ENCODE measurements around the gene LINS1. TPM values are rescaled to one million over a fixed set of nuclear protein-coding genes. Genes with fewer than 3 reads are reported as not detected.

LINS1 gene
- polyA plus RNA-seq, 2 of the 4 experiments (the other 2 are of a cell fraction): 10.0 to 24.6 TPM

DNA sequence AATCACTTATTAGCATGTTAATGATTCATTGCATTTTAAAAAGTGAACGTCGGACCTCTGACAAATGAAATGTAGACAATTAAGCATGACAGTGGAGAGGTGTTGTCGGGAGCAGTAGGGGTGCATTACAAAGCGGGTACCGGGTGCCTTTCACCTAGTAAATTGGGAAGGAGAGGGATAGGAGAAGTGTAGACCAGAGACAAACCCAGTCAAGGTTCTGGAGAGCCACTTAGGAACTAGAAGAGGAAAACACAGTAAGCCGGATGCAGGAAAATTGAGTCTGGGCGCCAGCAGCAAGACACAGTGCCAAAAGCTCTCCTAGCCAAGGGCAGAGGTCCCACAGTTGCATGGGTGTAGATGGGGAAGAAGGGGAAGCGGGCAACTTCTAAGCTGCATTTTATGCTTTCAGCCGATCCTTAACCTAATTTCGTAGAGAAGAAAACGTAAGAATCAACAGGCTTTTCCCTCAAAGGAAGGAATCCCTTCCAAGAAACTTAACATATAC, 70.1 kb downstream of the LINS1 start:
- WGBS (ENCODE audit: missing lambda C conversion rate): 14% methylated on average over 11 of the region's 11 CpGs
- ATAC-seq (no peak), DNase-seq (ENCODE audit: low read depth in 1 of 2, low spot score in 1 of 2) (no peak), FAIRE-seq (peak; percentile 7)
- ChIA-PET CTCF (interaction anchor here (0.9 kb wide), 1 partner anchor 41 kb away, joined by 4 read pairs; no protein-coding TSS in a partner anchor), POLR2A (no interaction called here)
- H3K9me3 ChIP-seq: peaks cover 4% of the 10 kb centered on the region; the same call in 2 of the 3 replicates
- H3K4me3 ChIP-seq: no peak overlapping the region
- no peaks in the 10 kb centered on the region for H3K4me1 ChIP-seq
- no peak overlapping the region for H3K27ac ChIP-seq
- no peak overlapping the region for H3K4me2 ChIP-seq
- TF ChIP-seq, protein P1, sequence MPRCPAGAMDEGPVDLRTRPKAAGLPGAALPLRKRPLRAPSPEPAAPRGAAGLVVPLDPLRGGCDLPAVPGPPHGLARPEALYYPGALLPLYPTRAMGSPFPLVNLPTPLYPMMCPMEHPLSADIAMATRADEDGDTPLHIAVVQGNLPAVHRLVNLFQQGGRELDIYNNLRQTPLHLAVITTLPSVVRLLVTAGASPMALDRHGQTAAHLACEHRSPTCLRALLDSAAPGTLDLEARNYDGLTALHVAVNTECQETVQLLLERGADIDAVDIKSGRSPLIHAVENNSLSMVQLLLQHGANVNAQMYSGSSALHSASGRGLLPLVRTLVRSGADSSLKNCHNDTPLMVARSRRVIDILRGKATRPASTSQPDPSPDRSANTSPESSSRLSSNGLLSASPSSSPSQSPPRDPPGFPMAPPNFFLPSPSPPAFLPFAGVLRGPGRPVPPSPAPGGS (IDR thresholded peaks at IDR 0.05): no peak
- TF ChIP-seq CHD2 (IDR thresholded peaks at IDR 0.05; ENCODE audit: low read length, partially characterized antibody) (no peak), HOXB5 (CRISPR knock-in tag; IDR thresholded peaks at IDR 0.05) (no peak), CBX8 (IDR thresholded peaks at IDR 0.05) (no peak), FOXS1 (CRISPR knock-in tag; IDR thresholded peaks at IDR 0.05) (no peak), BHLHE40 (IDR thresholded peaks at IDR 0.05; ENCODE audit: low read depth, low read length) (no peak), JUNB (IDR thresholded peaks at IDR 0.05) (no peak), EP300 (IDR thresholded peaks at IDR 0.05) (no peak), ZFP36 (IDR thresholded peaks at IDR 0.05; ENCODE audit: borderline replicate concordance, partially characterized antibody) (no peak), ZSCAN20 (CRISPR knock-in tag; IDR thresholded peaks at IDR 0.05) (no peak), NFE2L2 (conservative IDR thresholded peaks at IDR 0.05; ENCODE audit: low read length) (no peak), EHMT2 (IDR thresholded peaks at IDR 0.05; ENCODE audit: low read depth) (no peak), MAZ (IDR thresholded peaks at IDR 0.05; ENCODE audit: borderline replicate concordance, low read depth, low read length) (no peak), NPAS2 (CRISPR knock-in tag; IDR thresholded peaks at IDR 0.05; ENCODE audit: borderline replicate concordance) (no peak), ESRRA (IDR thresholded peaks at IDR 0.05; ENCODE audit: borderline replicate concordance, low read length) (no peak)
- TF ChIP-seq, protein P2, sequence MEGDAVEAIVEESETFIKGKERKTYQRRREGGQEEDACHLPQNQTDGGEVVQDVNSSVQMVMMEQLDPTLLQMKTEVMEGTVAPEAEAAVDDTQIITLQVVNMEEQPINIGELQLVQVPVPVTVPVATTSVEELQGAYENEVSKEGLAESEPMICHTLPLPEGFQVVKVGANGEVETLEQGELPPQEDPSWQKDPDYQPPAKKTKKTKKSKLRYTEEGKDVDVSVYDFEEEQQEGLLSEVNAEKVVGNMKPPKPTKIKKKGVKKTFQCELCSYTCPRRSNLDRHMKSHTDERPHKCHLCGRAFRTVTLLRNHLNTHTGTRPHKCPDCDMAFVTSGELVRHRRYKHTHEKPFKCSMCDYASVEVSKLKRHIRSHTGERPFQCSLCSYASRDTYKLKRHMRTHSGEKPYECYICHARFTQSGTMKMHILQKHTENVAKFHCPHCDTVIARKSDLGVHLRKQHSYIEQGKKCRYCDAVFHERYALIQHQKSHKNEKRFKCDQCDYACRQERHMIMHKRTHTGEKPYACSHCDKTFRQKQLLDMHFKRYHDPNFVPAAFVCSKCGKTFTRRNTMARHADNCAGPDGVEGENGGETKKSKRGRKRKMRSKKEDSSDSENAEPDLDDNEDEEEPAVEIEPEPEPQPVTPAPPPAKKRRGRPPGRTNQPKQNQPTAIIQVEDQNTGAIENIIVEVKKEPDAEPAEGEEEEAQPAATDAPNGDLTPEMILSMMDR (IDR thresholded peaks at IDR 0.05): no peak
- TF ChIP-seq, protein P3, sequence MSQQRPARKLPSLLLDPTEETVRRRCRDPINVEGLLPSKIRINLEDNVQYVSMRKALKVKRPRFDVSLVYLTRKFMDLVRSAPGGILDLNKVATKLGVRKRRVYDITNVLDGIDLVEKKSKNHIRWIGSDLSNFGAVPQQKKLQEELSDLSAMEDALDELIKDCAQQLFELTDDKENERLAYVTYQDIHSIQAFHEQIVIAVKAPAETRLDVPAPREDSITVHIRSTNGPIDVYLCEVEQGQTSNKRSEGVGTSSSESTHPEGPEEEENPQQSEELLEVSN (IDR thresholded peaks at IDR 0.05; ENCODE audit: borderline replicate concordance, low read depth): no peak

DNA sequence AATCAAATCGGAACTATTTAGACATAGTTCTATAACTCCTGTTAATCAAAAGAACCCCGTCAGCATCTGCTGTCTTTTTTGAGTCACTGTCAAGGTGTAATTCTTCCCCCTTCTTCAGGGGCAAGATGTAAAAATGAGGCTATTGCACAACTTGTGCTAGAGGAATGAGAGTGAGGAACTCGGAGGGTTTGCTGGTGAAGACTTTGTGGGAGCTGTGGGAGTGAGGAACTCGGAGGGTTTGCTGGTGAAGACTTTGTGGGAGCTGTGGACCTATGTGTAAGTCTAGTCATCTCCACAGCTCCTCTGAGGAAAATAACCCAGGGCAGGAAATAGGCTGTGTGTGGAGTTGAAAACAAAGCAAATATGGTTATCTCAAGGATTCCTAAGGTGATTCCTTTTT, 70.8 kb downstream of the LINS1 start:
- Histone ChIP-seq H3K4me3 (no peak overlapping the region), H3K4me1 (no peaks in the 10 kb centered on the region), H3K4me2 (no peak overlapping the region), H3K9me3 (peaks cover 4% of the 10 kb centered on the region; the same call in 2 of the 3 replicates), H3K27ac (no peak overlapping the region)
- TF ChIP-seq KDM1A (IDR thresholded peaks at IDR 0.05; ENCODE audit: low read depth) (no peak), JUN (IDR thresholded peaks at IDR 0.05) (no peak), NFE2L2 (conservative IDR thresholded peaks at IDR 0.05; ENCODE audit: low read length) (no peak), HEYL (CRISPR knock-in tag; IDR thresholded peaks at IDR 0.05) (no peak), BHLHE40 (IDR thresholded peaks at IDR 0.05; ENCODE audit: low read depth, low read length) (no peak), HOXB13 (CRISPR knock-in tag; IDR thresholded peaks at IDR 0.05; ENCODE audit: low read depth) (no peak), MAZ (IDR thresholded peaks at IDR 0.05; ENCODE audit: borderline replicate concordance, low read depth, low read length) (no peak), KDM5A (IDR thresholded peaks at IDR 0.05) (no peak), RNF2 (IDR thresholded peaks at IDR 0.05; ENCODE audit: borderline replicate concordance, low read depth) (no peak), CHD4 (IDR thresholded peaks at IDR 0.05; ENCODE audit: borderline replicate concordance) (no peak), TP53 (CRISPR knock-in tag; IDR thresholded peaks at IDR 0.05) (no peak), FOSL2 (IDR thresholded peaks at IDR 0.05) (no peak), FOSL2 (CRISPR knock-in tag; IDR thresholded peaks at IDR 0.05) (no peak), SMC3 (IDR thresholded peaks at IDR 0.05) (no peak)
- TF ChIP-seq, protein P4, sequence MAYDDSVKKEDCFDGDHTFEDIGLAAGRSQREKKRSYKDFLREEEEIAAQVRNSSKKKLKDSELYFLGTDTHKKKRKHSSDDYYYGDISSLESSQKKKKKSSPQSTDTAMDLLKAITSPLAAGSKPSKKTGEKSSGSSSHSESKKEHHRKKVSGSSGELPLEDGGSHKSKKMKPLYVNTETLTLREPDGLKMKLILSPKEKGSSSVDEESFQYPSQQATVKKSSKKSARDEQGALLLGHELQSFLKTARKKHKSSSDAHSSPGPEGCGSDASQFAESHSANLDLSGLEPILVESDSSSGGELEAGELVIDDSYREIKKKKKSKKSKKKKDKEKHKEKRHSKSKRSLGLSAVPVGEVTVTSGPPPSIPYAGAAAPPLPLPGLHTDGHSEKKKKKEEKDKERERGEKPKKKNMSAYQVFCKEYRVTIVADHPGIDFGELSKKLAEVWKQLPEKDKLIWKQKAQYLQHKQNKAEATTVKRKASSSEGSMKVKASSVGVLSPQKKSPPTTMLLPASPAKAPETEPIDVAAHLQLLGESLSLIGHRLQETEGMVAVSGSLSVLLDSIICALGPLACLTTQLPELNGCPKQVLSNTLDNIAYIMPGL (CRISPR knock-in tag; IDR thresholded peaks at IDR 0.05; ENCODE audit: borderline replicate concordance): no peak
- ChIA-PET CTCF (interaction anchor here (0.9 kb wide), 1 partner anchor 41 kb away, joined by 4 read pairs; no protein-coding TSS in a partner anchor), POLR2A (no interaction called here)
- no peak for ATAC-seq
- FAIRE-seq: no peak
- DNase-seq (ENCODE audit: low read depth in 1 of 2, low spot score in 1 of 2): no peak
- WGBS (ENCODE audit: missing lambda C conversion rate): 28% methylated on average over 4 of the region's 4 CpGs
